ENCODE measurements around the gene TSC22D3.

DNA sequence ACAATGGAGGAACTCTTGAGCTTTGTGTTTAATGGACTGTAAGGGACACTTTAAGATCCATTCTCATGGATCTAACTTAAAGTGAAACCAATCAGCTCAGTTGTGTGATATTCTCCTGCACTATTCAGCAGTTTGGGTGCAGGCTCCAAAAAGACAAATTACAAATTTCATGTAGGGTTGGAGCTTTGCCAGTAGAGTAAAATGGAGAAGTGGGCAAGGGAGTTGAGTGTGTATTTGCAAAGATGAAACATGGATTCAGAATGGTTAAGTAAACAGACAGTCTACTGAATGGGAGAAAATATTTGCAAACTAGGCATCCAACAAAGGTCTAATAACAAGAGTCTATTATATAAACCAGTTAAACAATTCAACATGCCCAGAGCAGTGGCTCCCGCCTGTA is 28.8 kb upstream of the TSC22D3 start:
- TF ChIP-seq POLR2AphosphoS5 (IDR thresholded peaks at IDR 0.05) (no peak), POLR2A (IDR thresholded peaks at IDR 0.05) (no peak), EP300 (IDR thresholded peaks at IDR 0.05) (no peak)
- TF ChIP-seq, protein P1, sequence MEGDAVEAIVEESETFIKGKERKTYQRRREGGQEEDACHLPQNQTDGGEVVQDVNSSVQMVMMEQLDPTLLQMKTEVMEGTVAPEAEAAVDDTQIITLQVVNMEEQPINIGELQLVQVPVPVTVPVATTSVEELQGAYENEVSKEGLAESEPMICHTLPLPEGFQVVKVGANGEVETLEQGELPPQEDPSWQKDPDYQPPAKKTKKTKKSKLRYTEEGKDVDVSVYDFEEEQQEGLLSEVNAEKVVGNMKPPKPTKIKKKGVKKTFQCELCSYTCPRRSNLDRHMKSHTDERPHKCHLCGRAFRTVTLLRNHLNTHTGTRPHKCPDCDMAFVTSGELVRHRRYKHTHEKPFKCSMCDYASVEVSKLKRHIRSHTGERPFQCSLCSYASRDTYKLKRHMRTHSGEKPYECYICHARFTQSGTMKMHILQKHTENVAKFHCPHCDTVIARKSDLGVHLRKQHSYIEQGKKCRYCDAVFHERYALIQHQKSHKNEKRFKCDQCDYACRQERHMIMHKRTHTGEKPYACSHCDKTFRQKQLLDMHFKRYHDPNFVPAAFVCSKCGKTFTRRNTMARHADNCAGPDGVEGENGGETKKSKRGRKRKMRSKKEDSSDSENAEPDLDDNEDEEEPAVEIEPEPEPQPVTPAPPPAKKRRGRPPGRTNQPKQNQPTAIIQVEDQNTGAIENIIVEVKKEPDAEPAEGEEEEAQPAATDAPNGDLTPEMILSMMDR (IDR thresholded peaks at IDR 0.05), result no peak

All from upper lobe of left lung (tissue), 4 donors.